Keratinocyte (primary cell): Measurements from ENCODE around the gene FSTL3.

Experiments
- EZH2 ChIP-seq: IDR thresholded peaks from one replicate; pipeline ENCODE4 v1.6.1; 2012; ENCODE audit warnings: inconsistent platforms, mild to moderate bottlenecking, low read length, moderate library complexity
- TF ChIP-seq, protein P1 (sequence below), 3 experiments: IDR thresholded peaks in 1 of 3; conservative IDR thresholded peaks in 1 of 3; optimal IDR thresholded peaks in 1 of 3; 2 replicates in 2 of 3; 3 replicates in 1 of 3; pipeline versions ENCODE3 to v1.5.1; 2011; ENCODE audit warnings: low read length in 3 of 3, mild to moderate bottlenecking in 3 of 3, moderate library complexity in 2 of 3, control low read depth in 1 of 3, inconsistent platforms in 1 of 3; ENCODE audit not compliant: insufficient read depth in 2 of 3; ENCODE audit errors: extremely low read depth in 1 of 3

DNA sequence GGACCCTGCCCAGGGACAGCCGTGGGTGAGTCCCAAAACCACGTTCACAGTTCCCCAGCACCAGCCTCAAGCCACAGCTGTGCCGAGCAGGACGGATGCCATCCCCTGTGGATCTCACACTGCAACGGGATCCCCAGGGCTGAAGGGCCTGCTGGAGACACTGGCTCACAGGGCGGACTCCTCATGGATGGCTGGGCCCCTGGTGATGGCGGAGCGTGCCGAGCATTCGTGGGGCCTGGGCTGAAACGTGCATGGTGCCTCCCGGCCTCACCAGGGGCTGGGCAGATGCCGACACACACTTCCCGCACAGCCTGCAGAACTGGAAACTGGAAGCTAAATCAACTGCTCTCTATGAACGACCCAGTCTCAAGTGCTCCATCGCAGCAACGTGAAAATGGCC, 22.8 kb upstream of the FSTL3 start:
- TF ChIP-seq, protein P1, sequence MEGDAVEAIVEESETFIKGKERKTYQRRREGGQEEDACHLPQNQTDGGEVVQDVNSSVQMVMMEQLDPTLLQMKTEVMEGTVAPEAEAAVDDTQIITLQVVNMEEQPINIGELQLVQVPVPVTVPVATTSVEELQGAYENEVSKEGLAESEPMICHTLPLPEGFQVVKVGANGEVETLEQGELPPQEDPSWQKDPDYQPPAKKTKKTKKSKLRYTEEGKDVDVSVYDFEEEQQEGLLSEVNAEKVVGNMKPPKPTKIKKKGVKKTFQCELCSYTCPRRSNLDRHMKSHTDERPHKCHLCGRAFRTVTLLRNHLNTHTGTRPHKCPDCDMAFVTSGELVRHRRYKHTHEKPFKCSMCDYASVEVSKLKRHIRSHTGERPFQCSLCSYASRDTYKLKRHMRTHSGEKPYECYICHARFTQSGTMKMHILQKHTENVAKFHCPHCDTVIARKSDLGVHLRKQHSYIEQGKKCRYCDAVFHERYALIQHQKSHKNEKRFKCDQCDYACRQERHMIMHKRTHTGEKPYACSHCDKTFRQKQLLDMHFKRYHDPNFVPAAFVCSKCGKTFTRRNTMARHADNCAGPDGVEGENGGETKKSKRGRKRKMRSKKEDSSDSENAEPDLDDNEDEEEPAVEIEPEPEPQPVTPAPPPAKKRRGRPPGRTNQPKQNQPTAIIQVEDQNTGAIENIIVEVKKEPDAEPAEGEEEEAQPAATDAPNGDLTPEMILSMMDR (optimal IDR thresholded peaks at IDR 0.05 in 1 of 3, IDR thresholded peaks at IDR 0.05 in 1 of 3, conservative IDR thresholded peaks at IDR 0.05 in 1 of 3; ENCODE audit: extremely low read depth in 1 of 3, insufficient read depth in 2 of 3, low read length in 3 of 3): no peak
- no peak for TF ChIP-seq EZH2
